ENCODE measurements around the gene RAMACL.

DNA sequence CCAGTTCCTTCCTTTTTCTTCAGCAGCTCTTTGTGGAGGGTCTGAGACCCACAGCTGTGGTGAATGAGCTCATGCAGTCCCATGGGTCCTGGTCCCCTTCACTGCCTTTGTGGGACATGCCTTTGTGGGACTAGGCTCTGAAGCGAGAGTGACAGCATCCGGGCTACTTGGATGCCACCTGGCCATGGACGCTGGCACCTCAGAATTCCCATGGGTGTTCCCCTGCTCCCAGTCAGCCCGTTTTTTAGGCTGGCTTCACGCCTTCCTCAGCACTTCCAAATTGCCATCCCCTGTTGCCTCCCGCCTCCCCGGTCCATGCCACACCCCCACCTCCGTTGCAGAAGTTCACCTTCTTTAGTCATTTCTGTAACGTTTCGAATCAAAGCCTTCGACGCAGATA is 45.1 kb downstream of the RAMACL start:
- TF ChIP-seq YY1 (IDR thresholded peaks at IDR 0.05; ENCODE audit: insufficient read depth, insufficient read length): no peak
- no peak for TF ChIP-seq ZNF274 (IDR thresholded peaks at IDR 0.05; ENCODE audit: low read depth, low read length)
- TF ChIP-seq SUZ12 (IDR thresholded peaks at IDR 0.05; ENCODE audit: extremely low read depth, insufficient read depth, insufficient read length): no peak

All from NT2/D1 (cell line).